K562 (cell line): ENCODE measurements around the gene PCSK5.

ENCODE experiments used
- FOXJ3 ChIP-seq: sonication (generic); formaldehyde crosslinking; IDR thresholded peaks from 2 replicates; pipeline ENCODE4 v1.4.0; 2020; ENCODE audit warnings: mild to moderate bottlenecking, missing genetic modification reagents
- FOXK1 ChIP-seq: sonication (generic); formaldehyde crosslinking; IDR thresholded peaks from 2 replicates; pipeline ENCODE4 v1.8.0; 2022; ENCODE audit warnings: missing genetic modification reagents, mild to moderate bottlenecking, borderline replicate concordance
- HNRNPUL1 ChIP-seq: fragments of 200-400 bp; formaldehyde crosslinking; IDR thresholded peaks from 2 replicates; pipeline ENCODE4 v1.6.1; 2017; ENCODE audit warnings: low read length
- MTF1 ChIP-seq: fragments of 250-450 bp; sonication (Bioruptor Pico); IDR thresholded peaks from 2 replicates; pipeline ENCODE4 v1.9.0; 2021; ENCODE audit warnings: moderate library complexity, mild to moderate bottlenecking, inconsistent platforms, borderline replicate concordance
- MXI1 ChIP-seq: IDR thresholded peaks from 2 replicates; pipeline ENCODE4 v1.6.1; 2011; ENCODE audit warnings: low read depth, mild to moderate bottlenecking, improper control_type of control experiment, low read length
- RAD21 ChIP-seq, 2 experiments: fragments of 250-450 bp in 1 of 2; fragments of 450-650 bp in 1 of 2; sonication (Bioruptor Pico) in 1 of 2; formaldehyde crosslinking in 1 of 2; IDR thresholded peaks in 1 of 2; conservative IDR thresholded peaks in 1 of 2; 2 replicates each; pipeline versions ENCODE4 v1.4.0 to v1.8.0; 2020 to 2022; ENCODE audit warnings: mild to moderate bottlenecking in 2 of 2, moderate library complexity in 1 of 2
- RBFOX2 ChIP-seq: fragments of 200-400 bp; formaldehyde crosslinking; IDR thresholded peaks from 2 replicates; pipeline ENCODE4 v1.6.1; 2017; ENCODE audit warnings: low read depth, mild to moderate bottlenecking, low read length, moderate library complexity
- ZBTB33 ChIP-seq: sonication (generic); formaldehyde crosslinking; IDR thresholded peaks from 2 replicates; pipeline ENCODE4 v1.8.1; 2023; ENCODE audit warnings: mild to moderate bottlenecking, missing genetic modification reagents
- ZNF785 ChIP-seq: fragments of 250-450 bp; sonication (Bioruptor Pico); IDR thresholded peaks from 2 replicates; pipeline ENCODE4 v1.4.0; 2020; ENCODE audit warnings: mild to moderate bottlenecking
- TF ChIP-seq, protein P1 (sequence below): sonication (generic); formaldehyde crosslinking; IDR thresholded peaks from 2 replicates; pipeline ENCODE4 v1.8.0; 2022; ENCODE audit warnings: mild to moderate bottlenecking, missing genetic modification reagents
- TF ChIP-seq, protein P2 (sequence below): sonication (generic); formaldehyde crosslinking; IDR thresholded peaks from 2 replicates; pipeline ENCODE4 v1.8.1; 2022; ENCODE audit warnings: missing genetic modification reagents

- TF ChIP-seq, protein P1, sequence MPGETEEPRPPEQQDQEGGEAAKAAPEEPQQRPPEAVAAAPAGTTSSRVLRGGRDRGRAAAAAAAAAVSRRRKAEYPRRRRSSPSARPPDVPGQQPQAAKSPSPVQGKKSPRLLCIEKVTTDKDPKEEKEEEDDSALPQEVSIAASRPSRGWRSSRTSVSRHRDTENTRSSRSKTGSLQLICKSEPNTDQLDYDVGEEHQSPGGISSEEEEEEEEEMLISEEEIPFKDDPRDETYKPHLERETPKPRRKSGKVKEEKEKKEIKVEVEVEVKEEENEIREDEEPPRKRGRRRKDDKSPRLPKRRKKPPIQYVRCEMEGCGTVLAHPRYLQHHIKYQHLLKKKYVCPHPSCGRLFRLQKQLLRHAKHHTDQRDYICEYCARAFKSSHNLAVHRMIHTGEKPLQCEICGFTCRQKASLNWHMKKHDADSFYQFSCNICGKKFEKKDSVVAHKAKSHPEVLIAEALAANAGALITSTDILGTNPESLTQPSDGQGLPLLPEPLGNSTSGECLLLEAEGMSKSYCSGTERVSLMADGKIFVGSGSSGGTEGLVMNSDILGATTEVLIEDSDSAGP (CRISPR knock-in tag): no peak
- no peak for TF ChIP-seq MTF1 (CRISPR knock-in tag)
- no peak for TF ChIP-seq FOXJ3 (CRISPR knock-in tag)
- TF ChIP-seq HNRNPUL1: no peak
- TF ChIP-seq ZBTB33 (CRISPR knock-in tag): no peak
- no peak for TF ChIP-seq FOXK1
- TF ChIP-seq, protein P2, sequence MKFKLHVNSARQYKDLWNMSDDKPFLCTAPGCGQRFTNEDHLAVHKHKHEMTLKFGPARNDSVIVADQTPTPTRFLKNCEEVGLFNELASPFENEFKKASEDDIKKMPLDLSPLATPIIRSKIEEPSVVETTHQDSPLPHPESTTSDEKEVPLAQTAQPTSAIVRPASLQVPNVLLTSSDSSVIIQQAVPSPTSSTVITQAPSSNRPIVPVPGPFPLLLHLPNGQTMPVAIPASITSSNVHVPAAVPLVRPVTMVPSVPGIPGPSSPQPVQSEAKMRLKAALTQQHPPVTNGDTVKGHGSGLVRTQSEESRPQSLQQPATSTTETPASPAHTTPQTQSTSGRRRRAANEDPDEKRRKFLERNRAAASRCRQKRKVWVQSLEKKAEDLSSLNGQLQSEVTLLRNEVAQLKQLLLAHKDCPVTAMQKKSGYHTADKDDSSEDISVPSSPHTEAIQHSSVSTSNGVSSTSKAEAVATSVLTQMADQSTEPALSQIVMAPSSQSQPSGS (CRISPR knock-in tag): no peak
- no peak for TF ChIP-seq RAD21 (CRISPR knock-in tag; conservative IDR thresholded peaks at IDR 0.05 in 1 of 2, IDR thresholded peaks at IDR 0.05 in 1 of 2)
- TF ChIP-seq RBFOX2: no peak
- TF ChIP-seq MXI1: no peak
- no peak for TF ChIP-seq ZNF785 (CRISPR knock-in tag)
Measured at GRCh38 chr9:76311537-76311936, 421.1 kb downstream of the PCSK5 start.
